Measurements from ENCODE around the gene FCSK.

GRCh38 chr16:70494777-70495176, 40.4 kb downstream of the FCSK start:
- TF ChIP-seq GLI4 (tag by site-specific recombination; IDR thresholded peaks at IDR 0.05) (no peak), ZNF274 (IDR thresholded peaks at IDR 0.05; ENCODE audit: low read length) (no peak), ZNF274 (tag by site-specific recombination; IDR thresholded peaks at IDR 0.05; ENCODE audit: borderline replicate concordance) (no peak), CTCF (tag by site-specific recombination; IDR thresholded peaks at IDR 0.05) (no peak), BCL11A (tag by site-specific recombination; IDR thresholded peaks at IDR 0.05; ENCODE audit: low read depth) (no peak), YY1 (tag by site-specific recombination; IDR thresholded peaks at IDR 0.05) (no peak), ZNF747 (tag by site-specific recombination; IDR thresholded peaks at IDR 0.05) (no peak), ZNF121 (tag by site-specific recombination; IDR thresholded peaks at IDR 0.05) (no peak), MEIS1 (CRISPR knock-in tag; IDR thresholded peaks at IDR 0.05; ENCODE audit: borderline replicate concordance) (no peak), ZBTB10 (tag by site-specific recombination; IDR thresholded peaks at IDR 0.05) (no peak), ZNF544 (tag by site-specific recombination; IDR thresholded peaks at IDR 0.05) (no peak), HOXA7 (CRISPR knock-in tag; IDR thresholded peaks at IDR 0.05; ENCODE audit: borderline replicate concordance) (no peak), ZNF184 (tag by site-specific recombination; IDR thresholded peaks at IDR 0.05) (no peak), PBX3 (CRISPR knock-in tag; IDR thresholded peaks at IDR 0.05) (no peak)

Measured in HEK293 (cell line).